Colonic mucosa (tissue), 4 donors: ENCODE data around the gene GPR82. TPM values are rescaled to one million over a fixed set of nuclear protein-coding genes. Genes with fewer than 3 reads are reported as not detected.

Experiments
- DNase-seq: peaks from one replicate; pipeline ENCODE4 v3.0.0-alpha.2; 2020
- H3K27ac ChIP-seq: fragments of 200-600 bp; one replicate; pipeline ENCODE4 v1.8.0; 2021
- H3K27me3 ChIP-seq: fragments of 200-600 bp; one replicate; pipeline ENCODE4 v1.8.0; 2021
- H3K36me3 ChIP-seq: fragments of 200-600 bp; one replicate; pipeline ENCODE4 v1.8.0; 2021
- H3K4me1 ChIP-seq: fragments of 200-600 bp; one replicate; pipeline ENCODE4 v1.8.0; 2021; ENCODE audit warnings: mild to moderate bottlenecking
- H3K4me3 ChIP-seq: fragments of 200-600 bp; one replicate; pipeline ENCODE4 v1.8.0; 2021
- H3K9ac ChIP-seq, 2 donors: one replicate each; pipeline ENCODE4 v1.7.0; 2013; ENCODE audit warnings: control low read depth in 2 of 2, low read depth in 2 of 2, low read length in 2 of 2
- H3K9me3 ChIP-seq: fragments of 200-600 bp; one replicate; pipeline ENCODE4 v1.8.0; 2021
- CTCF ChIP-seq: fragments of 200-600 bp; IDR thresholded peaks from one replicate; pipeline ENCODE4 v1.8.0; 2022; ENCODE audit warnings: antibody characterized with exemption, mild to moderate bottlenecking
- intact Hi-C: fragments of 100-400 bp; cut with DNase I; formaldehyde crosslinking; loops from one replicate; pipeline ENCODE4 v1.14.1; 2022
- total RNA-seq, 2 donors: library from RNA; stranded (reverse); fragmentation: NEBNext Ultra II Directional in 1 of 2; extraction: Animal tissue kit (Norgen Biotek cat#: 25700) in 1 of 2; gene quantifications; one replicate each; pipeline ENCODE4 v1.2.1, GENCODE V29; 2021
- donor health status: healthy.
- donor health status: DM: no; HTN: no; CAD: no.
- donor health status: DM: no; HTN: no; CAD: no.

GPR82 gene
- total RNA-seq, 2 donors from 2014 or later: 0.20 to 0.56 TPM

GRCh38 chrX:41730081-41730480 lies 6.1 kb downstream of the GPR82 start:
- Histone ChIP-seq H3K27me3 (no peaks in the 10 kb centered on the region), H3K4me1 (no peaks in the 10 kb centered on the region), H3K9ac (no peak overlapping the region), H3K36me3 (no peaks in the 10 kb centered on the region), H3K4me3 (no peak overlapping the region), H3K9me3 (no peaks in the 10 kb centered on the region), H3K27ac (no peak overlapping the region)
- intact Hi-C loops: no loop called here
- no peak for DNase-seq
- TF ChIP-seq CTCF: no peak

DNA sequence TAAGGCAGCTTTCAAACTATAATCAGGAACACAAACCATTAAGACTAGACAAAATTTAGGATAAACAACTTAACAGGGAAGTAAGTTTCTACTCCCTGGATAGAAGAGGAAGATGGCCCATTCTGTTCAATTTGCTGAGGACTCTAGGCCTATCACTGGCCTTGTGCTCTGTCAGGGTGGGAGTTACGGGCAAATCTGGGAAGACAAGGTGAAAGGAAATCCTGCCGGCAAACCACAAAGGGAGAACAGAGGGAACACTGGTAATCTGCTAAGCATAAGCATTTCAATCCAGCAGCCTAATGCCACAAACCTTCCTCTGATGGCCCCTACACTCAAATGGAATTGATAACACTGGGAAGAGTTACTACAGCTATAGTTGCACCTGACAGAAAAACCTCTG lies 8.3 kb downstream of the GPR82 start:
- DNase-seq: no peak
- no peaks in the 10 kb centered on the region for H3K36me3 ChIP-seq

DNA sequence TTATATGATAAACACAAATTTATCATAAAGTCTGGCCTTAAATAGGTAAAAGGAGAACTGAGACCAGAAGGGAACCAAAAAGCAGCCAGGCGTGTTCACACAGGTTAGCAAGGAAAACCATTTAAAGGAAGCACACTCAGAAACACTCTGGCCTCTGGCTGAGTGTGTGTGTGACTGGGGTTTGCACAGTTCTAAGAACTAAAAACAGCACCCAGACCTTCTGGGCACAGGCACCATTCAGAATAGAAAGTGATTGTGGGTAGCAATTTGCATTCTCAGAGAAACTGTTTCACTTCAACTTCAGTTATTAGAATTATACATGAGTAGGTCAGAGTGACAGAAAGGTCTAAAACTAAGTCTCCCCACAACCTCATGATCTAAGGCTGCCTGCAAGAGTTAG lies 10.0 kb downstream of the GPR82 start:
- Histone ChIP-seq H3K27me3 (no peaks in the 10 kb centered on the region), H3K4me3 (no peak overlapping the region), H3K9ac (no peak overlapping the region), H3K9me3 (no peaks in the 10 kb centered on the region), H3K36me3 (no peaks in the 10 kb centered on the region), H3K27ac (no peak overlapping the region), H3K4me1 (no peaks in the 10 kb centered on the region)
- TF ChIP-seq CTCF: no peak
- intact Hi-C loops: no loop called here
- no peak for DNase-seq

More for the DNA sequence above, 8.3 kb downstream of the GPR82 start:
- H3K27me3 ChIP-seq: no peaks in the 10 kb centered on the region
- no peak overlapping the region for H3K9ac ChIP-seq
- H3K27ac ChIP-seq: no peak overlapping the region
- H3K4me1 ChIP-seq: no peaks in the 10 kb centered on the region
- no peak overlapping the region for H3K4me3 ChIP-seq
- intact Hi-C loops: no loop called here
- no peak for TF ChIP-seq CTCF
- H3K9me3 ChIP-seq: no peaks in the 10 kb centered on the region

GRCh38 chrX:41734530-41734929 lies 10.5 kb downstream of the GPR82 start:
- H3K36me3 ChIP-seq: no peaks in the 10 kb centered on the region
- no peaks in the 10 kb centered on the region for H3K9me3 ChIP-seq
- H3K4me1 ChIP-seq: no peaks in the 10 kb centered on the region
- no peak for DNase-seq
- H3K27me3 ChIP-seq: no peaks in the 10 kb centered on the region
- TF ChIP-seq CTCF: no peak
- H3K4me3 ChIP-seq: no peak overlapping the region
- intact Hi-C loops: no loop called here
- no peak overlapping the region for H3K9ac ChIP-seq
- H3K27ac ChIP-seq: no peak overlapping the region

DNA sequence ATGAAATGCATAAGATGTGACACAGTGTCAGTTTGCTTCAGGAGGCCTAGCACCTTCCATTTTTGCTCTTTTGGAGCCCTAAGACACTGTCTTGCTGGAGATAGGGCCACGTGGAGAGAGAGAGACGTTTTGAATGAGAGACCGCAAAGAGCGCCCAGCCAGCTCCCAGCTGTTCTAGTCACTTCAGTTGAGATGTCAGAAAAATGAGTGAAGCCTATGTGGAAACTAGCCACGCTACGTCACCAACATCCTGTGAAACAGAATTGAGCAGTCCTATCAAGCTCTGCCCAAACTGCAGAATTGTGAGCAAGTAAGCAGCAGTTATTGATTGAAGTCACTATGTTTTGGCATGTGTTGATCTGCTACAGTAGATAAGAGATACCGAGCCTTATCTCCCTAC lies 13.1 kb downstream of the GPR82 start:
- intact Hi-C loops: no loop called here
- H3K4me1 ChIP-seq: no peaks in the 10 kb centered on the region
- no peak overlapping the region for H3K9ac ChIP-seq
- H3K9me3 ChIP-seq: no peaks in the 10 kb centered on the region
- no peaks in the 10 kb centered on the region for H3K36me3 ChIP-seq
- H3K27me3 ChIP-seq: no peaks in the 10 kb centered on the region
- no peak overlapping the region for H3K4me3 ChIP-seq
- no peak overlapping the region for H3K27ac ChIP-seq
- DNase-seq: no peak
- no peak for TF ChIP-seq CTCF

DNA sequence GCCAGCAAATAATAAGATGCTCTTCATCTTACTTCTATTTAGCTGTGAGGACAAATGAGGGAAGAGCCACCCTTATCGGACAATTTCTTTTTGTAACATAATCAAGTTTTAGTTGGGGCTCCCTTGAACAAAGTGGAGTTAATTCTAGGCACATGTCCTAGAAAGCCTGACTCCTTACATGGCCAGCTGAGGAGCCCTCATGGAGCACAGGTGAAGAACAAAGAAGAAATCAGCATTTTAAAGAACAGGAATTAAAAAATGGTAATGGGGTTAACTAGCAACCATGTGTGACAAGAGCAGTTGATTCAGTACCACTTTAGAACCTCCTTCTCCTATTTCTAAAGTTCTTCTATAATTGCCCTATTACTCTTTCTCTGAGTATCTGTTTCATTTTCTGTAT lies 15.9 kb downstream of the GPR82 start:
- Histone ChIP-seq H3K4me3 (no peak overlapping the region), H3K9me3 (no peaks in the 10 kb centered on the region), H3K4me1 (no peaks in the 10 kb centered on the region), H3K27ac (no peak overlapping the region), H3K27me3 (no peaks in the 10 kb centered on the region), H3K9ac (no peak overlapping the region), H3K36me3 (no peaks in the 10 kb centered on the region)
- no peak for TF ChIP-seq CTCF
- intact Hi-C loops: no loop called here
- DNase-seq: no peak
